ENCODE results near the gene LPA. TPM values are rescaled to one million over a fixed set of nuclear protein-coding genes. Genes with fewer than 3 reads are reported as not detected.

Gene LPA
- total RNA-seq, 1 experiment from 2014 or later, result 0.13 TPM

- no peaks in the 10 kb centered on the region for H3K9me3 ChIP-seq (ENCODE audit: control insufficient read depth, low read depth, low read length)
- H3K36me3 Mint-ChIP-seq (ENCODE audit: insufficient read depth in 1 of 3, low read depth in 3 of 3), result peaks cover 0 to 5% (median 0%) of the 10 kb centered on the region in 3 experiments; a peak in 3 of 7 replicates
- H3T11ph ChIP-seq (ENCODE audit: low read length), result no peak overlapping the region
- H2BK20ac ChIP-seq (ENCODE audit: low read depth, low read length, poor library complexity, severe bottlenecking), result no peak overlapping the region
- no peak overlapping the region for H3K4ac ChIP-seq (ENCODE audit: low read depth, low read length)
- no peak overlapping the region for H4K8ac ChIP-seq (replicated peaks; ENCODE audit: insufficient read length, low read depth, low read length)
- H3K79me2 ChIP-seq (ENCODE audit: insufficient read depth, low read length), result no peaks in the 10 kb centered on the region
- no peaks in the 10 kb centered on the region; the same call in none of the 2 replicates for H3K27me3 Mint-ChIP-seq (ENCODE audit: low read depth)
- no peak overlapping the region for H4K5ac ChIP-seq (ENCODE audit: insufficient read length, low read depth, low read length)
- H3K9me3 Mint-ChIP-seq, result peaks cover 25 to 37% of the 10 kb centered on the region in 2 experiments
- H3K18ac ChIP-seq (ENCODE audit: insufficient read length, low read depth, low read length), result no peak overlapping the region
- no CpG with 5 or more reads among the region's 6 CpGs for WGBS (ENCODE audit: extremely low coverage, insufficient read length, low lambda C conversion rate)
- no peak overlapping the region for H2BK5ac ChIP-seq (ENCODE audit: insufficient read length, low read length)
- TF ChIP-seq CTCF (conservative IDR thresholded peaks at IDR 0.05), result no peak
- H3K56ac ChIP-seq (ENCODE audit: insufficient read length, low read depth, low read length), result no peak overlapping the region
- no peak overlapping the region for H2BK12ac ChIP-seq (ENCODE audit: insufficient read length, low read depth, low read length)
- no peak overlapping the region for H2BK120ac ChIP-seq (ENCODE audit: low read depth, low read length, poor library complexity, severe bottlenecking)
- no peak overlapping the region for H2BK15ac ChIP-seq (ENCODE audit: low read depth, low read length)
- H4K91ac ChIP-seq (ENCODE audit: insufficient read length, low read depth, low read length), result no peak overlapping the region
- no peak overlapping the region for H3K14ac ChIP-seq (ENCODE audit: insufficient read depth, low read length)
- H2AK5ac ChIP-seq (ENCODE audit: insufficient read length, low read length), result no peak overlapping the region
- H2AFZ ChIP-seq (ENCODE audit: low read length), result no peak overlapping the region
- no peaks in the 10 kb centered on the region for H3K27me3 ChIP-seq (ENCODE audit: insufficient read depth, low read length)
- no peak overlapping the region for H3K9ac ChIP-seq (ENCODE audit: extremely low read depth, insufficient read length, low read length)
- DNase-seq, result no peak
- H3K4me2 ChIP-seq (ENCODE audit: insufficient read depth, insufficient read length, low read length), result no peak overlapping the region
- H3K4me1 Mint-ChIP-seq, result peaks cover 10 to 12% of the 10 kb centered on the region in 2 experiments
- no peaks in the 10 kb centered on the region for H3K4me1 ChIP-seq (ENCODE audit: insufficient read depth, low read length)
- no peak overlapping the region for H3K23ac ChIP-seq (ENCODE audit: insufficient read length, low read depth, low read length)
- H4K20me1 ChIP-seq (ENCODE audit: control insufficient read depth, insufficient read depth, insufficient read length), result no peaks in the 10 kb centered on the region
- no peak overlapping the region for H3K4me3 Mint-ChIP-seq
- no peak overlapping the region for H3K27ac Mint-ChIP-seq
- H3K79me1 ChIP-seq (ENCODE audit: insufficient read depth, low read depth, low read length, poor library complexity, severe bottlenecking), result no peaks in the 10 kb centered on the region
- H3K27ac ChIP-seq (ENCODE audit: insufficient read length, low read depth, low read length), result no peak overlapping the region
- H3K23me2 ChIP-seq (ENCODE audit: insufficient read length, low read depth, low read length, poor library complexity, severe bottlenecking), result no peaks in the 10 kb centered on the region
These were observed 4.5 kb downstream of the LPA start for GRCh38 chr6:160659562-160659961.

Measured in H9 (cell line).